ENCODE measurements around the gene TXLNA. TPM values are rescaled to one million over a fixed set of nuclear protein-coding genes. Genes with fewer than 3 reads are reported as not detected.

TXLNA gene
- total RNA-seq, 1 experiment from 2014 or later: 35.0 TPM

DNA sequence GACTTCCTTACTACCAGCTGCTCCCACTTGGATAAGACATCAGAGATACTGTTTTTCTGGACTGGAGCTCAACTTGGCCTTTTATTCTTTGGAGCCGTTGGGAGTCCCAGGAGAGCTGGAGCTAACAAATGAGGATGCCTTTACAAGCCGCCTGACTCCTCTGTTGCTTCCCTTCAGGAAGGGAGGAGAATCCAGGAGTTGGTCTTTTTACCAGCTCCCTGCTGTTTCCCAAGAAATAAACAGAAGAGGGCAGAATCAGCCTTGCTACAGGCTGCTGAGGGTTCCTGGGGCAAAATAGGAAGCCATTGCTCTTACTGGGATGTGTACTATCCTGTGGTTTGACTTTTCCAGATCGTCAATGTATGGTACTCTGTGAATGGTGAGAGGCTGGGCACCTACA lies 44.2 kb downstream of the TXLNA start:
- peaks cover 33% of the 10 kb centered on the region for H3K36me3 Mint-ChIP-seq (ENCODE audit: insufficient read depth, unreplicated experiment)

DNA sequence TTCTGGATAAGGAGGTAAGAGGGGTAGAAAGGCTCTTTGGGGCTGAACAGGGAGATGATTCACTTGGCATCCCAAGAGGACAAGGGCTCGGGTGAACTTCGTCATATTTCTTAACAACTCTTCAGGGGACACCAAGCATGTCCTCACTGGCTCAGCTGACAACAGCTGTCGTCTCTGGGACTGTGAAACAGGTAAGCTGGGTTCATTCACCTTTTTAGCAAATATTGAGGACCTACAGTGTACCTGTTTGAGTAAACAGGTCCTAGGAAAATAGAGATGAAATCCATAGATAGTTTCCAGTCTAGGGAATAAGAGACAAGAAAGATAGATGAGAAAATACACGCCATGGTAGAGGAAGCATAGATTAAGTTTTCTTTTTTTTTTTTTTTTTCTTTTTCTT lies 44.8 kb downstream of the TXLNA start:
- peaks cover 38% of the 10 kb centered on the region for H3K36me3 Mint-ChIP-seq (ENCODE audit: insufficient read depth, unreplicated experiment)
- no peaks in the 10 kb centered on the region for H3K9me3 Mint-ChIP-seq (ENCODE audit: unreplicated experiment)
- no peaks in the 10 kb centered on the region for H3K9me3 ChIP-seq
- no peak overlapping the region for H3K4me3 ChIP-seq (ENCODE audit: low read depth, low read length)
- ChIA-PET POLR2A (no interaction called here), CTCF (no interaction called here)
- intact Hi-C loops (cut with micrococcal nuclease; ENCODE audit: unreplicated experiment): no loop called here
- no peaks in the 10 kb centered on the region for H3K4me1 Mint-ChIP-seq (ENCODE audit: low read depth, unreplicated experiment)
- H3K27me3 Mint-ChIP-seq (ENCODE audit: insufficient read depth, unreplicated experiment): no peaks in the 10 kb centered on the region
- TF ChIP-seq, protein P1, sequence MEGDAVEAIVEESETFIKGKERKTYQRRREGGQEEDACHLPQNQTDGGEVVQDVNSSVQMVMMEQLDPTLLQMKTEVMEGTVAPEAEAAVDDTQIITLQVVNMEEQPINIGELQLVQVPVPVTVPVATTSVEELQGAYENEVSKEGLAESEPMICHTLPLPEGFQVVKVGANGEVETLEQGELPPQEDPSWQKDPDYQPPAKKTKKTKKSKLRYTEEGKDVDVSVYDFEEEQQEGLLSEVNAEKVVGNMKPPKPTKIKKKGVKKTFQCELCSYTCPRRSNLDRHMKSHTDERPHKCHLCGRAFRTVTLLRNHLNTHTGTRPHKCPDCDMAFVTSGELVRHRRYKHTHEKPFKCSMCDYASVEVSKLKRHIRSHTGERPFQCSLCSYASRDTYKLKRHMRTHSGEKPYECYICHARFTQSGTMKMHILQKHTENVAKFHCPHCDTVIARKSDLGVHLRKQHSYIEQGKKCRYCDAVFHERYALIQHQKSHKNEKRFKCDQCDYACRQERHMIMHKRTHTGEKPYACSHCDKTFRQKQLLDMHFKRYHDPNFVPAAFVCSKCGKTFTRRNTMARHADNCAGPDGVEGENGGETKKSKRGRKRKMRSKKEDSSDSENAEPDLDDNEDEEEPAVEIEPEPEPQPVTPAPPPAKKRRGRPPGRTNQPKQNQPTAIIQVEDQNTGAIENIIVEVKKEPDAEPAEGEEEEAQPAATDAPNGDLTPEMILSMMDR (IDR thresholded peaks at IDR 0.05; ENCODE audit: insufficient read depth in 1 of 2, low read depth in 1 of 2, low read length in 1 of 2, severe bottlenecking in 1 of 2, unreplicated experiment in 1 of 2): no peak
- H3K36me3 ChIP-seq (ENCODE audit: control insufficient read depth, insufficient read depth, low read length): peaks cover 1% of the 10 kb centered on the region; the same call in 1 of the 2 replicates
- H3K4me3 Mint-ChIP-seq (ENCODE audit: unreplicated experiment): no peak overlapping the region
- no peak for DNase-seq
- no peaks in the 10 kb centered on the region for H3K27me3 ChIP-seq (replicated peaks; ENCODE audit: control insufficient read depth, insufficient read depth, low read length)
- H3K4me1 ChIP-seq: no peaks in the 10 kb centered on the region
- no peak overlapping the region for H3K27ac Mint-ChIP-seq (ENCODE audit: unreplicated experiment)
- no TSS peak for BruUV-seq (replicated peaks)

More for the DNA sequence above, 44.2 kb downstream of the TXLNA start:
- POLR2A ChIA-PET: interaction anchor here (0.6 kb wide), 1 partner anchor 112 kb away, joined by 3 read pairs; no protein-coding TSS in a partner anchor
- TF ChIP-seq, protein P1 (IDR thresholded peaks at IDR 0.05; ENCODE audit: insufficient read depth in 1 of 2, low read depth in 1 of 2, low read length in 1 of 2, severe bottlenecking in 1 of 2, unreplicated experiment in 1 of 2): no peak
- Histone ChIP-seq H3K36me3 (ENCODE audit: control insufficient read depth, insufficient read depth, low read length) (peaks cover 1% of the 10 kb centered on the region; the same call in 1 of the 2 replicates), H3K9me3 (no peaks in the 10 kb centered on the region), H3K27me3 (replicated peaks; ENCODE audit: control insufficient read depth, insufficient read depth, low read length) (no peaks in the 10 kb centered on the region), H3K4me1 (no peaks in the 10 kb centered on the region), H3K4me3 (ENCODE audit: low read depth, low read length) (no peak overlapping the region)
- CTCF ChIA-PET: no interaction called here
- Mint-ChIP-seq H3K4me1 (ENCODE audit: low read depth, unreplicated experiment) (no peaks in the 10 kb centered on the region), H3K9me3 (ENCODE audit: unreplicated experiment) (no peaks in the 10 kb centered on the region), H3K4me3 (ENCODE audit: unreplicated experiment) (no peak overlapping the region), H3K27me3 (ENCODE audit: insufficient read depth, unreplicated experiment) (no peaks in the 10 kb centered on the region), H3K27ac (ENCODE audit: unreplicated experiment) (no peak overlapping the region)
- BruUV-seq (replicated peaks): no TSS peak
- DNase-seq: no peak
- intact Hi-C loops (cut with micrococcal nuclease; ENCODE audit: unreplicated experiment): loop anchor here (2.0 kb wide), 2 partner anchors 69 to 139 kb away; partner anchors contain the start of genes FAM229A, HDAC1 and TSSK3

- H3K36me3 ChIP-seq (ENCODE audit: control insufficient read depth, insufficient read depth, low read length): peaks cover 1% of the 10 kb centered on the region; the same call in 1 of the 2 replicates
- Mint-ChIP-seq H3K27ac (ENCODE audit: unreplicated experiment) (no peak overlapping the region), H3K4me1 (ENCODE audit: low read depth, unreplicated experiment) (no peaks in the 10 kb centered on the region), H3K36me3 (ENCODE audit: insufficient read depth, unreplicated experiment) (peaks cover 46% of the 10 kb centered on the region), H3K27me3 (ENCODE audit: insufficient read depth, unreplicated experiment) (no peaks in the 10 kb centered on the region), H3K9me3 (ENCODE audit: unreplicated experiment) (no peaks in the 10 kb centered on the region), H3K4me3 (ENCODE audit: unreplicated experiment) (no peak overlapping the region)
- H3K4me1 ChIP-seq: no peaks in the 10 kb centered on the region
- POLR2A ChIA-PET: no interaction called here
- no peaks in the 10 kb centered on the region for H3K27me3 ChIP-seq (replicated peaks; ENCODE audit: control insufficient read depth, insufficient read depth, low read length)
- no TSS peak for BruUV-seq (replicated peaks)
- no peak for DNase-seq
- no peak overlapping the region for H3K4me3 ChIP-seq (ENCODE audit: low read depth, low read length)
- intact Hi-C loops (cut with micrococcal nuclease; ENCODE audit: unreplicated experiment): no loop called here
- no peaks in the 10 kb centered on the region for H3K9me3 ChIP-seq
- TF ChIP-seq, protein P1 (IDR thresholded peaks at IDR 0.05; ENCODE audit: insufficient read depth in 1 of 2, low read depth in 1 of 2, low read length in 1 of 2, severe bottlenecking in 1 of 2, unreplicated experiment in 1 of 2): no peak
- CTCF ChIA-PET: interaction anchor here (0.7 kb wide), 1 partner anchor 107 kb away, joined by 3 read pairs; the partner anchor contains the start of gene MARCKSL1
These were observed 49.3 kb downstream of the TXLNA start for GRCh38 chr1:32228771-32229170.
